Measurements from ENCODE around the gene MORC1.

DNA sequence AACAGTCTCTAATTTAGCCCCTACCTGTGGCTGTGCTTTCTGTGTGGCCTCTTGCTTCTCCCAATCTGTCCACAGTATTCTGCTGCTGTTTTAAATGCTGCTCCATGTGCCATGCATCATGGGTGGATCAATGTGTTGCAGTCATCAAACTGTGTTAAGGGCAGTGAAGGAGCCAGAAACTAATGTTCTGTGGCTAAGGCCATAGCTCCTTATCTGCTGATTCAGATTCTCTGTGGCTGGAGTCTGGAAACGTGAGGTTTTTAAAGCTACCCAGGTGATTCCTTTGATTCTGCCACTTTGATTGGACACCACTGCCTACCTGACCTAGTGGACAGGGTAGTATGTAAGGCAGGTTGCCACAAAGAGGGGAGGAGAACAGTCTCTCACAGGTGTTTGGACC is 44.8 kb downstream of the MORC1 start:
- no peak for TF ChIP-seq POLR2A (IDR thresholded peaks at IDR 0.05)
- TF ChIP-seq, protein P1, sequence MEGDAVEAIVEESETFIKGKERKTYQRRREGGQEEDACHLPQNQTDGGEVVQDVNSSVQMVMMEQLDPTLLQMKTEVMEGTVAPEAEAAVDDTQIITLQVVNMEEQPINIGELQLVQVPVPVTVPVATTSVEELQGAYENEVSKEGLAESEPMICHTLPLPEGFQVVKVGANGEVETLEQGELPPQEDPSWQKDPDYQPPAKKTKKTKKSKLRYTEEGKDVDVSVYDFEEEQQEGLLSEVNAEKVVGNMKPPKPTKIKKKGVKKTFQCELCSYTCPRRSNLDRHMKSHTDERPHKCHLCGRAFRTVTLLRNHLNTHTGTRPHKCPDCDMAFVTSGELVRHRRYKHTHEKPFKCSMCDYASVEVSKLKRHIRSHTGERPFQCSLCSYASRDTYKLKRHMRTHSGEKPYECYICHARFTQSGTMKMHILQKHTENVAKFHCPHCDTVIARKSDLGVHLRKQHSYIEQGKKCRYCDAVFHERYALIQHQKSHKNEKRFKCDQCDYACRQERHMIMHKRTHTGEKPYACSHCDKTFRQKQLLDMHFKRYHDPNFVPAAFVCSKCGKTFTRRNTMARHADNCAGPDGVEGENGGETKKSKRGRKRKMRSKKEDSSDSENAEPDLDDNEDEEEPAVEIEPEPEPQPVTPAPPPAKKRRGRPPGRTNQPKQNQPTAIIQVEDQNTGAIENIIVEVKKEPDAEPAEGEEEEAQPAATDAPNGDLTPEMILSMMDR (IDR thresholded peaks at IDR 0.05): no peak
